Measurements from ENCODE around the gene GGCT.
A peak's percentile ranks its signal among the peaks of the same experiment; 100 is the strongest.

The GGCT gene

GRCh38 chr7:30502470-30503251, 2.0 kb downstream of the GGCT start:
- Histone ChIP-seq H3K27ac (replicated peaks) (no peak overlapping the region), H3K4me3 (replicated peaks; ENCODE audit: insufficient read depth, low read length) (no peak overlapping the region; the same call in 1 of the 2 replicates), H3K27me3 (ENCODE audit: insufficient read depth, poor library complexity, severe bottlenecking) (no peaks in the 10 kb centered on the region)
- DNase-seq (ENCODE audit: low read depth in 1 of 2, low spot score in 1 of 2): peak in 1 of 2 experiments; percentile 54
- no peak for TF ChIP-seq REST (IDR thresholded peaks at IDR 0.05; ENCODE audit: insufficient replicate concordance, low read depth)
- peak; percentile 88; the same call in 1 of the 2 replicates for TF ChIP-seq SPI1 (IDR thresholded peaks at IDR 0.05; ENCODE audit: borderline replicate concordance, low read depth)

- Histone ChIP-seq H3K27ac (replicated peaks) (no peak overlapping the region), H3K4me3 (replicated peaks; ENCODE audit: insufficient read depth, low read length) (no peak overlapping the region), H3K27me3 (ENCODE audit: insufficient read depth, poor library complexity, severe bottlenecking) (no peaks in the 10 kb centered on the region)
- DNase-seq (ENCODE audit: low read depth in 1 of 2, low spot score in 1 of 2): no peak
- no peak for TF ChIP-seq POLR2AphosphoS5 (IDR thresholded peaks at IDR 0.05; ENCODE audit: low read depth)
- no peak for TF ChIP-seq REST (IDR thresholded peaks at IDR 0.05; ENCODE audit: insufficient replicate concordance, low read depth)
- no peak for TF ChIP-seq SPI1 (IDR thresholded peaks at IDR 0.05; ENCODE audit: borderline replicate concordance, low read depth)
- TF ChIP-seq GABPA (IDR thresholded peaks at IDR 0.05; ENCODE audit: low read depth): no peak
- no peak for TF ChIP-seq CTCF (IDR thresholded peaks at IDR 0.05; ENCODE audit: insufficient read depth, low read length)
Observed at GRCh38 chr7:30501264-30501663, 3.4 kb downstream of the GGCT start.

- H3K27ac ChIP-seq (replicated peaks): no peak overlapping the region
- no peak overlapping the region for H3K4me3 ChIP-seq (replicated peaks; ENCODE audit: insufficient read depth, low read length)
- TF ChIP-seq CTCF (IDR thresholded peaks at IDR 0.05; ENCODE audit: insufficient read depth, low read length) (no peak), POLR2AphosphoS5 (IDR thresholded peaks at IDR 0.05; ENCODE audit: low read depth) (no peak), GABPA (IDR thresholded peaks at IDR 0.05; ENCODE audit: low read depth) (no peak), REST (IDR thresholded peaks at IDR 0.05; ENCODE audit: insufficient replicate concordance, low read depth) (no peak)
- no peak for DNase-seq (ENCODE audit: low read depth in 1 of 2, low spot score in 1 of 2)
- no peaks in the 10 kb centered on the region for H3K27me3 ChIP-seq (ENCODE audit: insufficient read depth, poor library complexity, severe bottlenecking)
Observed at GRCh38 chr7:30493228-30493627, 11.4 kb downstream of the GGCT start.

Data from HL-60 (cell line).